NCI-H1105 (cell line): ENCODE data around the gene RIMKLB.
"Not testable (repeated sequence)": the region's sequence is repeated elsewhere in the genome, so short reads cannot be mapped to it uniquely, and the experiment has no call there.

Source experiments
- DNase-seq: peaks from one replicate; lab custom pipeline; 2025; lab: John Stamatoyannopoulos, UW

RIMKLB gene

DNA sequence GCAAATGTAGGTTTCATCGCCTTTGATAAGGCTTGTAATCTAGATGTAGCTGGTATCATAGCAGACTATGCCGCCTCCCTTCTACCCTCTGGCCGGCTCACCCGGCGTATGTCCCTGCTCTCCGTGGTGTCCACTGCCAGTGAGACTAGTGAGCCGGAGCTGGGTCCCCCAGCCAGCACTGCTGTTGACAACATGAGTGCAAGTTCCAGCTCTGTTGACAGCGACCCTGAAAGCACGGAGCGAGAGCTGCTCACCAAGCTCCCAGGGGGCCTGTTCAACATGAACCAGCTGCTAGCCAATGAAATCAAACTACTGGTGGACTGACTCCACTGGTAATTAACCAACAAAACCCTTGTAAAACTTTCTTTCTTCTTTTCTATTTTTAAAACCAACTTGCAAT, 75.7 kb downstream of the RIMKLB start:
- no peak for DNase-seq

DNA sequence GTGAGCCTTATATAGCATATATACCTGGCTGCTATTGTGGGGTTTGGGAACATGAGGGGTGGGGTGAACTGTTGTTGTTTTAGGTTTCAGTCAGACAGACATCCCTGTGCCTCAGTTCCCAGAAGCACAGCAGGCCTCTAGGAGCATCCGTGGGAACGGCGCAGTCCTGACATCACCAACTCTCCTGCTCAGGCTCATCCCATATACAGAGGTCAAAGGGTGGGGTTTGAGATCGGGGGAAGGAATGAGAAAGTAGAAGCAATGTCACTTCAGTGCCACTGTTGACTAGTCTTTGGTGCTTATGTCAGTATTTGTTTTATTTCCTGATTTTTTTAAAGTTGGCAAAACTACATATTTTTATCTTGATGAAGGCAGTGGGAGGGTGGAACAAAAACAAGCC, 81.5 kb downstream of the RIMKLB start:
- DNase-seq, result no peak

GRCh38 chr12:8779862-8780261, 82.1 kb downstream of the RIMKLB start:
- DNase-seq, result no peak

DNA sequence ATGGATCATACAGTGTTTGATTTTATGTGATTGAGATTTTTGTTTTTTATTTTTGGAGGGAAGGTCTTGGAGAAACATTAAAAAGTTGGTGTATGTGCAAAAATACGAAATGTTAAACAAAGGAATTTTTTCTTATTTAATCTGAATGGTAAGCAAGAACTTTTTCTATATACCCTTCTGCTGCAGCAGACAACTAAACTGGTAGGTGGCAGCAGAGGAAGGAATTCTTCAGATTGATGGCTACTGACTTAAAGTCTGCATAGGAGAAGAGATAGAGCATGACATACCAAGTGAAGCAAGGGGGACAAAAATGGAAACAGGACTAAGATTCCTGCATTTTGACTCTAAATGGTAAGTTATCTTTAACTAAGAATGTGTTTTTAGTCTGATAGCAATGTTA, 82.6 kb downstream of the RIMKLB start:
- no peak for DNase-seq

- no peak for DNase-seq
Measured at GRCh38 chr12:8781381-8782127, 83.8 kb downstream of the RIMKLB start.

- no peak for DNase-seq
Measured at GRCh38 chr12:8784290-8784888, 86.6 kb downstream of the RIMKLB start.

DNA sequence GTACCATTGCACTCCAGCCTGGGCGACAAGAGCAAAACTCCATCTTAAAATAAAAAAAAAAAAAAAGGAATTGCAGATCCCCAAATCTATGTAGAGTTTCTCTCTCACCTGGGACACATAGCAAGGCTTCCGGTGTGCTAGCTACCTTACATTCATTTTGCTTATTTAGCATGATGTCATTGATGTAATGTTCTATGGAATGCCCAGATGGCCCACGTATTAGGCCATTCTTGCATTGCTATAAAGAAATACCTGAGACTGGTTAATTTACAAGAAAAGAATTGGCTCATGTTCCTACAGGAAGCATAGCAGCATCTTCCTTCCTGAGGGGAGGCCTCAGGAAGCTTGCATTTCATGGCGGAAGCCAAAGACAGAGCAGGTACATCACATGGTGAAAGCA, 87.7 kb downstream of the RIMKLB start:
- DNase-seq, result no peak

GRCh38 chr12:8787206-8787605, 89.4 kb downstream of the RIMKLB start:
- DNase-seq, result not testable (repeated sequence)

DNA sequence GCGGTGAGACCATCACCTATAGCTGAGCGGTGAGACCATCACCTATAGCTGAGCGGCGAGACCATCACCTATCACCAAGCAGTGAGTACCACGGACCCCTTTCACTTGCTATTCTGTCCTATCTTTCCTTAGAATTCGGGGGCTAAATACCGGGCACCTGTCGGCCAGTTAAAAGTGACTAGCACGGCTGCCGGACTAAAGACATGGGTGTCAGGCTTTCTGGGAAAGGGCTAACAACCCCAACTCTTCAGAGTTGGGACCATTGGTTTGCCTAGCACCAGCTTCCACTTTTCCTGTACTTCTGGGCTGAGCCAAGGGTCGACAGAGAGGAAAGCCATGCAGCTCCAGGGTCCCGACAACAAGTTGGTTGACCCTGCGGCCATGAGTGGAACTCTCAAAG, 90.9 kb downstream of the RIMKLB start:
- DNase-seq, result not testable (repeated sequence)

DNA sequence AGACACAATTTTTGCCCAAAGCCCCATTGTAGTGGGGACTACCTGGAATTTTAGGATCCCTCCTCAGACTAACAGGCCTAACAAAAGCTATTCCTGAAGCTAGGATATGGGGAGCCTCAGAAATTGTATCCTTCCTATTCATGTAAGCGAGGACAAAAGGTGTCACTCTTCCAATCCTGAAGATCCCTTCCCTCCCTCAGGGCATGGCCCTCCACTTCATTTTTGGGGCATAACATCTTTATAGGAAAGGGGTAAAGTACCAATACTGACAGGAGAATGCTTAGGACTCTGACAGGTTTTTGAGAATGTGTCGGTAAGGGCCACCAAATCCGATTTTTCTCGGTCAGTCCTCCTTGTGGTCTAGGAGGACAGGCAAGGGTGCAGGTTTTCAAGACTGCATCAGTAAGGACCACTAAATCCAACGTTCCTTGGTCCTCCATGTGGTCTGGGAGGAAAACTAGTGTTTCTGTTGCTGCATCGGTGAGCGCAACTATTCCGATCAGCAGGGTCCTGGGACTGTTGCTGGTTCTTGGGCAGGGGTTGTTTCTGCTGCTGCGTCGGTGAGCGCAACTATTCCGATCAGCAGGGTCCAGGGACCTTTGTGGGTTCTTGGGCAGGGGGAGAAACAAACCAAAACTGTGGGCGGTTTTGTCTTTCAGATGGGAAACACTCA, 91.7 kb downstream of the RIMKLB start:
- not testable (repeated sequence) for DNase-seq

GRCh38 chr12:8793226-8793625, 95.4 kb downstream of the RIMKLB start:
- not testable (repeated sequence) for DNase-seq

DNA sequence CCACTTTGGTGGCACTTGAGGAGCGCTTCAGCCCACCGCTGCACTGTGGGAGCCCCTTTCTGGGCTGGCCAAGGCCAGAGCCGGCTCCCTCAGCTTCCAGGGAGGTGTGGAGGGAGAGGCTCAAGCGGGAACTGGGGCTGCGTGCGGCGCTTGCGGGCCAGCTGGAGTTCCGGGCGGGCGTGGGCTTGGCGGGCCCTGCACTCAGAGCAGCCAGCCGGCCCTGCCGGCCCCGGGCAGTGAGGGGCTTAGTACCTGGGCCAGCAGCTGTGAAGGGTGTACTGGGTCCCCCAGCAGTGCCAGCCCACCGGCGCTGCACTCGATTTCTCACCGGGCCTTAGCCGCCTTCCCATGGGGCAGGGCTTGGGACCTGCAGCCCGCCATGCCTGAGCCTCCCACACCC, 96.8 kb downstream of the RIMKLB start:
- DNase-seq, result not testable (repeated sequence)

GRCh38 chr12:8796831-8797626, 99.2 kb downstream of the RIMKLB start:
- no peak for DNase-seq

- not testable (repeated sequence) for DNase-seq
Measured at GRCh38 chr12:8801213-8801612, 103.4 kb downstream of the RIMKLB start.

DNA sequence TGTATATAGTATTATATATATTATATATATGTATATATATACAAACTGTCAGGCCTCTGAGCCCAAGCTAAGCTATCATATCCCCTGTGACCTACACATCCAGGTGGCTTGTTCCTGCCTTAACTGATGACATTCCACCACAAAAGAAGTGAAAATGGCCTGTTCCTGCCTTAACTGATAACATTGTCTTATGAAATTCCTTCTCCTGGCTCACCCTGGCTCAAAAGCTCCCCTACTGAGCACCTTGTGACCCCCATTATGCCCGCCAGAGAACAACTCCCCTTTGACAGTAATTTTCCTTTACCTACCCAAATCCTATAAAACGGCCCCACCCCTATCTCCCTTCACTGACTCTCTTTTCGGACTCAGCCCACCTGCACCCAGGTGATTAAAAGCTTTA, 107.0 kb downstream of the RIMKLB start:
- DNase-seq, result not testable (repeated sequence)

GRCh38 chr12:8805487-8805886, 107.7 kb downstream of the RIMKLB start:
- not testable (repeated sequence) for DNase-seq

DNA sequence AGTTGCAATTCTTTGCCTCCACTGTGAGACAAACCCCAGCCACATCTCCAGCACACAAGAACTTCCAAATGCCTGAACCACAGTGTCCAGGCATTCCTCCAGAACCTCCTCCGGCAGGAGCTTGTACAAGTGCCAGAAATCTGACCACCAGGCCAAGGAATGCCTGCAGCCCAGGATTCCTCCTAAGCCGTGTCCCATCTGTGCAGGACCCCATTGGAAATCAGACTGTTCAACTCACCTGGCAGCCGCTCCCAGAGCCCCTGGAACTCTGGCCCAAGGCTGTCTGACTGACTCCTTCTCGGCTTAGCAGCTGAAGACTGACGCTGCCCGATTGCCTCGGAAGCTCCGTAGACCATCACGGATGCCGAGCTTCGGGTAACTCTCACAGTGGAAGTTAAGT, 109.3 kb downstream of the RIMKLB start:
- not testable (repeated sequence) for DNase-seq

DNA sequence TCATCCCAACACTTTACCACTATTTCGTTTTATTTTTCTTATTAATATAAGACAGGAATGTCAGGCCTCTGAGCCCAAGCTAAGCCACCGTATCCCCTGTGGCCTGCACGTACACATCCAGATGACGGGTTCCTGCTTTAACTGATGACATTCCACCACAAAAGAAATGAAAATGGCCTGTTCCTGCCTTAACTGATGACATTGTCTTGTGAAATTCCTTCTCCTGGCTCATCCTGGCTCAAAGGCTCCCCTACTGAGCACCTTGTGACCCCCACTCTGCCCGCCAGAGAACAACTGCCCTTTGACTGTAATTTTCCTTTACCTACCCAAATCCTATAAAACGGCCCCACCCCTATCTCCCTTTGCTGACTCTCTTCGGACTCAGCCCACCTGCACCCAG, 112.3 kb downstream of the RIMKLB start:
- DNase-seq, result not testable (repeated sequence)

DNA sequence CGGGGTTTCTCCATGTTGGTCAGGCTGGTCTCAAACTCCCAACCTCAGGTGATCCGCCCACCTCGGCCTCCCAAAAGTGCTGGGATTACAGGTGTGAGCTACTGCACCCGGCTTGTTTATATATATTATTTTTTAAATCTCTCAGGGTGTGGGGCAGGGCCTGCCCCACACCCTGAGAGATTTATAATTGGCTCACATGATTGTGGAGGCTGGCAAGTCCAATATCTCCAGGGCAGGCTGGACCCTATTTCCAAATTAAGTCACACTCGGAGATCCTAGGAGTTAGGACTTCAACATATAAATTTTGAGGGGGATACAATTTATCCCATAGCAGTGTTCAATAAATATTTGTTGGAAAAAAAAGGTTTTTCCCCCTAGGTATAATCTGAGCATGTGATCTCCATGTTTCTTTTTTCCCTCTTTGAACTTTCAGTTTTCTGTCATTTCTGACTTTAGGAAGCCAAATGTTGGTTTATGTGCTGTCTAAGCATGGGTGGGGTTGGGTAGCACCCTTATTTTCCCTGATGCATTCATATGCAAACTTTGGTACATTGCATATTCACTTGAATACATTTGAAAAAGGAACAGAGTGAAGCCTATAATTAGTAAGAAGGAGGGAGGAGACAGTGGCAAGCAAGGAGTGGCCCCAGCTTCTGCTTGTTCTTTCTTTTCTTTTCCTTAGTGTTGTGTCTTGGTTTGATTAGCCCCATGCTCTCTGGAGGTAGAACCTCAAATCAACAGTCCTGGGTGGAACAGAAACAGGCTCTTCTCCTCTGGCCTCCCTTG, 116.0 kb downstream of the RIMKLB start:
- no peak for DNase-seq

DNA sequence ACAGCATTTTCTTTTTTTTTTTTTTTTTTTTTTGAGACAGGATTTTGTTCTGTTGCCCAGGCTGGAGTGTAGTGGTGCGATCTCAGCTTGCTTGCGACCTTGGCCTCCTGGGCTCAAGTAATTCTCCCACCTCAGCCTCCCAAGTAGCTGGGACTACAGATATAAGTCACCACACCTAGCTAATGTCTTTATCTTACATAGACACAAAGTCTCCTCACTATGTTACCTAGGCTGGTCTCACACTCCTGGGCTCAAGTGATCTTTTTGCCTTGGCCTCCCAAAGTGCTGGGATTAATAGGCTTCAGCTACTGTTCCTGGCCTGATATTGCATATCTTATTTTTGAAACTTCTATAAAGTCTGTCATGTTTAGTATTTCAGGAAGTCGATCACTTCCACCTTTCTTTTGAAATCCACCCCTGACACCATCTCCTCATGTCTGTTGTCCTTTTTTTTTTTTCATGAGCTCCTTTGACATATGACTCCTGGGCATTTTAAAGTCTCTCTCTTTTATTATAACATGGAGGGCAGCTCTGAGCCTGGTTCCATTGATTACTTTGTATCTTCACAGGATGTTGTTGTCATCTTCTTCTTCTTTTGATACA, 118.8 kb downstream of the RIMKLB start:
- DNase-seq, result no peak

DNA sequence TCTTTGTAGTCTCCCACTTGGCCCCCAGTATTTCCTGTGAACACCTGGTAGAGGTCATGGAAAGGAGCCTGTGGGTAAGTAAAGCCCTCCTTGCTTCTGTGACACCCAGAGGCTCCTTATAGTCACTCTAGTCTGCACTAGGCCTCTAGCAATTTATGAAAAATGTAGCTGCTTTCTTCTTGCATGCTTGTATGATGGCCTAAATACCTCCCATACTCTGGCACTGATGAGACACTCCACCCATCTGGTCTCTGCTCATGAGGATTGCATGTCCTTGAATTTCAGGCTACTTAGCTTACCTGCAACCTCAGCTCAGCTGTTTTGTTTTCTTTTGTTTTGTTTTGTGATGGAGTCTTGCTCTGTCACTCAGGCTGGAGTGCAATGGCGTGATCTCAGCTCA, 120.1 kb downstream of the RIMKLB start:
- no peak for DNase-seq
